Measurements from ENCODE around the gene KPNA6. TPM values are rescaled to one million over a fixed set of nuclear protein-coding genes. Genes with fewer than 3 reads are reported as not detected.
"Not testable (repeated sequence)": the region's sequence is repeated elsewhere in the genome, so short reads cannot be mapped to it uniquely, and the experiment has no call there.

The KPNA6 gene
- total RNA-seq, 1 donor from 2014 or later: 36.3 TPM

DNA sequence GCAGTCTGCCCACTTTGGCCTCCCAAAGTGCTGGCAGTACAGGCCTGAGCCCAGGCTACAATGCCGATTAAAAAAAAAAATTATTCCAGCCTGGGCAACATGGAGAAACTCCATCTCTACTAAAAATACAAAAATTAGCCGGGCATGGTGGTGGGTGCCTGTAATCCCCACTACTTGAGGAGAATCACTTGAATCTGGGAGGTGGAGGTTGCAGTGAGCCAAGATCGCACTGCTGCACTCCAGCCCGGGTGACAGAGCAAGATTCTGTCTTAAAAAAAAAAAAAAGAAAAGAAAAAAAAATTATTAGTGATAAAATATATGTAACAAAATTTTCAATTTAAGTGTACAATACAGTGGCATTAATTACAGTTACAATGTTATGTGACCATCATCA is 35.4 kb downstream of the KPNA6 start:
- DNase-seq: not testable (repeated sequence)

DNA sequence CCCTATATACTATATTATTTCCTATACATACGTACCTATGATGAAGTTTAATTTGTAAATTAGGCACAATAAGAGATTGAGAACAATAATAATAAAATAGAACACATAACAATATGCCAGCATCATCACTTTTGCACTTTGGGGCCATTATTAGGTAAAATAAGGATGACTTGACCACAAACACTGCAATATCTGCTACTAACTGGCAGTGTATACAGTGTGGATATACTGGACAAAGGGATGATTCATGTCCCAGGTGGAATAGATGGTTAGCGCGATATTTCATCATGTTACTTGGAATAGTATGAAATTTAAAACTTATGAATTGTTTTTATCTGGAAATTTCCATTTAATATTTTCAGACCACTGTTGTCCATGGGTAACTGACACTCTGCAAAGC is 36.2 kb downstream of the KPNA6 start:
- DNase-seq: no peak

DNA sequence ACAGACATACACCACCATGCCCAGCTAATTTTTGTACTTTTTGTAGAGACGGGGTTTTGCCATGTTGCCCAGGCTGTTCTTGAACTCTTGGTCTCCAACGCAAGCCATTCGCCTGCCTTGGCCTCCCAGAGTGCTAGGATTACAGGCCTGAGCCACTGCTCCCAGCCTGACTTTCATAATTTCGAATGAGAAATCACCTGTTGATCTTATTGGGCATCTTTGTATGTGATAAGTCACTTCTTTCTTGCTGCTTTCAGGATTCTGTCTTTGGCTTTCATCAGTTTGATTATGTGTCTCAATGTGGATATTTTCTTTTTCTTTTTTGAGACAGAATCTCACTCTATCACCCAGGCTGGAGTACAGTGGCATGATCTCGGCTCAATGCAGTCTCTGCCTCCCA is 39.9 kb downstream of the KPNA6 start:
- DNase-seq: not testable (repeated sequence)

DNA sequence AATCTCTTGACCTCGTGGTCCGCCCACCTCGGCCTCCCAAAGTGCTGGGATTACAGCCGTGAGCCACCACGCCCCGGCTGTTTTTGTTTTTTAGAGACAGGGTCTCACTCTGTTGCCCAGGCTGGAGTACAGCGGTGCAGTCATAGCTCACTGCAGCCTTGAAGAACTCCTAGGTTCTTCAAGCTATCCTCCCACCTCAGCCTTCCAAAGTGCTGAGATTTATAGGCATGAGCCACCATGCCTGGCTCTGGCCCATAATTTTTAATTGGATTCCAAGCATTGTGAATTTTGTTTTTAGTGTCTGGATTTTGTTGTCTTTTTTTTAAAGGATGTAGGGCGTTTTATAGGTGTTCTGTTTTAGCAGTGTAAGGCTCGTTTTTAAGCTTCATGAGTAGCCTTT is 43.0 kb downstream of the KPNA6 start:
- DNase-seq: peak; percentile 12

DNA sequence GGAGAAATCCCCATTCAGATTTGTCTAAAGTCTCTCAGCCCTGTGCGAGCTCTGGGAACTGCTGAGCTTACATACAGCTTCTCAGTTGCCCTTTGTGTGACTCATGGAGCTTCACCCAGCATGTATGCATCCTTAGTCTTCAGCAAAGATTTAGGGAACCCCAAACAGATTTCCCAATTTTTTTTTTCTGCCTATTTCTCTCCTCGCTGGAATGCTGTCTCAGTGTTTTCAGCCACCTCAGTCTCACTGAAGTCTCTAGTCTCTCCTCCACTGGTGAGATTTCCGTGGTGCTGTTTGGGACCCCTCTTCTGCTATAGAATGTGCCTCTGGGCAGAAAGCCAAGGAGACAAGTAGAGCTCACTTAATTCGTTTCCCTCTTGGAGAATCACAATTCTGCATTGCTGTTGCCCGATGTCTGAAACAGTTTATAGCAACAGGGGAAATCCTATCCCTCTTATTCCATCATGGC is 43.5 kb downstream of the KPNA6 start:
- DNase-seq: peak; percentile 94

DNA sequence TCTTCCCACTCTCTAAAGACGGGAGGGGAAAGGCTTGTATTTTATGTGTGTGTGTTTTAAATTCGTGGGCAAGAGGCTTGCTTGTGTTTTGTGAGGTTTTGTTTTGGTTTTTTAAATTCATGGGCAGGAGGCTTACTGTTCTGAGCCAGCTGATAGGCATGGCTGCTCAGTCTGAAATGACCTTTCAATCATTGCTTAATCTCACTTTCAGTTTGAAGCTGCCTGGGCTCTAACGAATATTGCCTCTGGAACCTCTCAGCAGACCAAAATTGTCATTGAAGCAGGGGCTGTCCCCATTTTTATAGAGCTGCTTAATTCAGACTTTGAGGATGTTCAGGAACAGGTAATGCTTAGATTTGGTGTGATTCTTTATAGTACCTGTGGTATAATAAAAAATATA is 51.3 kb downstream of the KPNA6 start:
- DNase-seq: no peak

DNA sequence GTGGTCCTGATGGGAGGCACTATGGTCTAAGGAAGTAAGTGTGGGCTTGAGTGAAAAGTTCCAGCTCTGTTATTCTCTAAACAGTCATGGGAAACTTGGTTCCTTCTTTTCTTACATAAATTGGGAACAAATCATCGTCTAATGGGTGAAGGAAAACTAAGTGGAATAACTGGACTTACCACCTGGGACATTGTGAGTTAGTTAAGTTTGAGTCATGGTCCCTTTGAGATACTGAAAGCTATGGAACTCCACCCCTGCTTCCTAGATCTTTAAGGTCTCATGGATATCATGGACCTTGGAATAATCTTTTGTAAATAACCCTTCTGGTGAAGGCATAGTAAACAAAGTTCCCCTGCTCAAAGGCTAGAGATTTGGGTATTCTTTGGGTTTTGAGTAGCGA is 55.5 kb downstream of the KPNA6 start:
- no peak for DNase-seq

DNA sequence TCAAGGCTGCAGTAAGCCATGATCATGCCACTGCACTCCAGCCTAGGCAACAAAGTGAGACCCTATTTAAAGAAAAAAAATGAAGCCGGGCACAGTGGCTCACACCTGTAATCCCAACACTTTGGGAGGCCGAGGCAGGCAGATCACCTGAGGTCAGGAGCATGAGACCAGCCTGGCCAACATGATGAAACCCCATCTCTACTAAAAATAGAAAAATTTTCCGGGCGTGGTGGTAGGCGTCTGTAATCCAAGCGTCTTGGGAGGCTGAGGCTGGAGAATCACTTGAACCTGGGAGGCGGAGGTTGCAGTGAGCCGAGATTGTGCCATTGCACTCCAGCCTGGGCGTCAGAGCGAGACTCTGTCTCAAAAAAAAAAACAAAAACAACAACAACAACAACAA is 57.8 kb downstream of the KPNA6 start:
- DNase-seq: not testable (repeated sequence)

DNA sequence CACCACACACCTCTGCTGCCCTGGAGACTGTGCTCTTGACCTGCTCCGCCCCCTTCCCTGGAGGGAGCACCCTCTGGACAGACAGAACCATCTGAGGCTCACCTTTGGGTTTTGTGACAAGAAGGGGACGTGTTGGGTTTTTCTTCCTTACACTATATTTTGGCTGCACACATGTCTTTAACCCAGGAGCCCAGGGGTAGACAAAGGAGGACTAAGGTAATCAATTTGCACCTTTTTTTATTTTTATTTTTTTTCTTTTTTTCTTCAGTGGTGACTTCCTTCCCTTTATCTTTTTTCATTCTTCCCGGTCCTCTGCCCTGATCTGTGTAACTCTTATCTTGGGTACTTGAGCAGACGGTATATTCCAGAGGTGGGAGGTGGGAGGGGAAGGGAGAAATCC is 63.1 kb downstream of the KPNA6 start:
- no peak for DNase-seq

DNA sequence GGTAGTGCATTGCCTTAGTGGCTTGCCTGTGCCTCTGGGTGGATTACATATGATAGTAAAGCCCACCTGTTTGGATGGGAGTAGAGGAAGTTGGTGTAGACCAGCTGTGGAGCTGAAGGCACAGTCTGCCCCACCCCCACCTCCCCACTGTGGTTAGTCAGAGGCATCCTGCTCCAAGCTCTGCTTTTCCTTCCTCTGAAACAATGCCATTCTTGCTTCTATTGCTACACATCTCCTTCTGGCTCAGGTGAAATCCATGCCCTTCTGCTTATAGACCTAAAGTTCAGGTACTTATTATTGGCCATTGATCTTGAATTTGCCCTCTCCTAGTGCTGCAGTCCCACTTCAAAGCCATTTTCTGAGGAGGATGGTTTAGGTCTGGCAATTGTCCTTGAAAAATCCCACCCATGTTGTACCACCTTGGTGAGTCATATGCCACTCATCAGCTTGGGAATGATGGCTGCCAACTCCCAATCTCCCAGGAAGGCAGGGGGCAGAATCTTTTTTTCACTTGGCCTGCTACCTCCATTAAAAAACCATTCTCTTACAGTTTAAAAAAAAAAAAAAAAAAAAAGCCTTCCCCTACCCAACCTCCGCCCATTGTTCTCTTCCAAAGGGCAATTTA is 64.9 kb downstream of the KPNA6 start:
- no peak for DNase-seq

DNA sequence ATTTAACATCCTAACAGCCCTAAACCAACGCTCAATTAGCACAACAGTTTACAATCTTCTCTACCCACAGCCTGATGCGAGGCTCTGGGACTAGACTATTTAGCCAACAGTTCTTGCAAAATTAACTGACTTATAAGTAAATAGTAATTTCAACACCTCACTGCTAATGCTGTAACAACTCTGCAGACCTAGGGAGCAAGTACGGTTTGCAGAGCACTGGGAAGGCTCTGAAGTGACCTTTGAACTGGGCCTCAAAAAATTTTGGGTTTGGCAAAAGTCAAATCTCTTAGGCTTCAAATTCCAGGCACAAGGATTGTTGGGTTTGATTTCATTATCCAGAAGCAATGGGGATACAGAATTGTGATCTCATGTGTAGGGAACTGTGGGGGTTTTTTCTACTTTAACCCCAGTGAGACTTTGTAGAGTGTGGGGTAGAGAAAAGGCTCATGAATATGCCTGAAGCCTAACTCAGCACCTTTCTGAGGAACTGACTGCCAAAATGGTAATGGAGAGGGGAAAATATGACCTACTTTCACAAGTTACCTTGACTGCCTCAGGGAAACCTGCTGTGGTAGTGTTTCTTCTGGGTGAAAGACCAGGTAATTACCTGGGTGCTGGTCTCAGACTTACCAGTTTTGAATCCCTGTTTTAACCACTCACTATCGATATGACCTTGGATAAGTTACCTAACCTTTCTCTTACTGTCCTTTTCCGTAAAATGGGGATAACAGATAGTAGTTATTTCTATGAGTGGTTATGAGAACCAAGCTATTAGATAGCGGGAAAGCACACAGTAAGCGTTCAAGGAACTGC is 70.7 kb downstream of the KPNA6 start:
- DNase-seq: no peak

DNA sequence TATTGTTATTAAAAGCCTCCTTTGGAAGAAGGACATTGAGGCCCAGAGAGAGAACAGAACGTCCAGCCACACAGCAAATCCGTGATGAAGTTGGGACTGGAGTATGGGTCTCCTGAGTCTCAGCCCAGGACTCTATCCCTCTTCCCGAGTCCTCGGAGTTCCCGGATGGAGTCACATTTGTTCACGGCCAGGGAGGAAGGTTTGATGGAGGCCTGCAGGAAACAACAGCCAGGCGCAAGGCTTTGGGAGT is 71.3 kb downstream of the KPNA6 start:
- DNase-seq: no peak

DNA sequence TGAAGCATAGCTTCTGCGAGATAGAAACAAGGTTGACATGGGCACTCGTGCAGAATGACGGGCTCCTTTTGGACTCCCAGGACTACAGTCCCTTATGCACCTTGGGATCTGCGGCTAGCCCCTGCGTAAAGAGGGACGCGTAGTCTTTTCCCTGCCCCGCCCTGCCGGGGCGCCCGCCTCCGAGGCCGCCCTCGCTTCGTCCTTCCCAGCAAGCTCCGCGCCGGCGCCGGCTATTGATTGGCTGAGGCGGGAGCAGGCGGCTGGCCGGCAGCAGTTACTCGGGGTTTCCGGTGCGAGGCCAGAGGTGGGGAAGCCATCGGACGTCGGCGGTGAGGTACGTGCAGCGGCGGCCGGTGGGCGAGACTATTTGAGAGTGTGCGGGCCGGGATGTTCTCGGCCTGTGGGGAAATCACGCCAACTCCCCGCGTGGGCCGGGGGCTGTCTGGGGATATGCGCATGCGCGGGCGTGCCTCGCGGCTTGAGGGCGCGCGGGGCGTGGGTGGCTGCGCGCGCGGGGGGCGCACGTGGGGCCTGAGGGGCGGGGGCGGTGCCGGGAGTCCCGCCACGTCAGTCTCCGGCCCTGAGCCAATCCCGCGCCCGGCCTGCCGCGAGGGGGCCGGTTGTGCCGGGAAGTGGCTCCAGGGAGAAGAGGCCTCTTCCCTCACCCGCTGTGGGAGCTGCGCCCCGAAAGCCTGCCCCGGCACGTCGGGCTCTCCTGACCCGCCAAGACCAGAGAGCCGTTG is 71.8 kb downstream of the KPNA6 start, which contains the start of gene TXLNA:
Gene TXLNA (plus strand): TSS at position 233 of the 743 bp plus-strand sequence. CDS start 671 bp downstream, outside the sequence.
- peak; percentile 97 for DNase-seq

DNA sequence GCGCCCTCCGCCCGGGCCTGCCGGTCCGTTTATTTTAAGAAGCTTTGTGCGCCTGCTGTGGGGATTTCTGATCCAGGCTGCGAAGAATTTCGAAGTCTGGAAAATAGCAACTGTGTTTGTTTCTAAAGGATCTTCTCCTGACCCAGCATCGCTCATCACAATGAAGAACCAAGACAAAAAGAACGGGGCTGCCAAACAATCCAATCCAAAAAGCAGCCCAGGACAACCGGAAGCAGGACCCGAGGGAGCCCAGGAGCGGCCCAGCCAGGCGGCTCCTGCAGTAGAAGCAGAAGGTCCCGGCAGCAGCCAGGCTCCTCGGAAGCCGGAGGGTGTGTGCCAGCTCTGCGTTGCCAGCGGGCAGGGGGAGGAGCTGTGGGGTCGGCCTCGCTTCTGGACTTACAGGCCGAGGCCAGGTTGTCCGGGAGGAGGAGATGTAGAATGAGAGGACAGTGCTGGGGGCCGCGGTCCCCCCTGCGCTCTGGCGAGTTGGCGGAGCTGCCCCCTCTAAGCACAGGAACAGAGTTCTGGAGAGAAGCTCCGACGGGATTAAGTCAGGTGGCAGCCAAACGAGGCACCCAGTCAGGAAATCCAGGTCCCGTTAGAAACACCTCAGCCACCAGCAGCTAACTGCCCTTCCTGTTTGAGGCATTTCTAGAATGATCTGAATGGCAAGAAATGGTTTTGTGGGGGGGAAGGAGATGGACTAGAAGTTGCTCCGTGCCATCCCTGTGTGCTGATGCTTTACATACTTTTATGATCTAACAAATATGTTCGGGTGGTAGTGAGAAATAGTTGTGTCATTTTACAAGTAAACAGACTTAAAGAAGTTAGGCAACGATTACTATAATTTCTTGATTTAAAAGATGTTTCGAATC is 72.6 kb downstream of the KPNA6 start:
- DNase-seq: peak; percentile 60

DNA sequence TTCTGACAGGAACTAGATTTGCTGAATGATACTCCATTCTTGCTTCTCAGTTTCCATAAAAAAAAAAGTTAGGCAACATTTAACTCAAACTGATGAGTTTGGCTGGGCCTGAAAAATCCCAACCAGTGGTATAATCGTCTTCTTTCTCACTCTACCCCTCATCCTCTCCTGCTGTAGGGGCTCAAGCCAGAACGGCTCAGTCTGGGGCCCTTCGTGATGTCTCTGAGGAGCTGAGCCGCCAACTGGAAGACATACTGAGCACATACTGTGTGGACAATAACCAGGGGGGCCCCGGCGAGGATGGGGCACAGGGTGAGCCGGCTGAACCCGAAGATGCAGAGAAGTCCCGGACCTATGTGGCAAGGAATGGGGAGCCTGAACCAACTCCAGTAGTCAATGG is 73.2 kb downstream of the KPNA6 start:
- no peak for DNase-seq

DNA sequence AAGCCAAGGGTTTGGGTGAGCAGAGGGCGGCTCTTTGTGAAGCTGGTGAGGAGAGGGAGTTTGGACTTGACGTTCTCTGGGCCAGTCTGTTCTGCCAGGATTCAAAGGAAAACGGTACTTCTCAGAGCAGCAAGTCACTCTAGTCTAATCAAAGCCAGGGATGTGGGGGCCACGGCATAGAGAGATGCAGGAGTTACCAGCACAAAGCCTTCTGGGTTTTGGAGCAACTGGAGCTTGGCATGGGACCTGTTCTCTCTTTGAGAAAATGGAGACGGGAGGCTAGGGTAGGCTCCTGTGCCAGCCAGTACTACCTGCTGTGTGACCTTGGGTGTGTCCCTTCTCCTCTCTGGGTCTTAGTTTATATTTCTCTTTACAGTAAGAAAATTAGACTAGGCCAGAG is 73.7 kb downstream of the KPNA6 start:
- DNase-seq: no peak

DNA sequence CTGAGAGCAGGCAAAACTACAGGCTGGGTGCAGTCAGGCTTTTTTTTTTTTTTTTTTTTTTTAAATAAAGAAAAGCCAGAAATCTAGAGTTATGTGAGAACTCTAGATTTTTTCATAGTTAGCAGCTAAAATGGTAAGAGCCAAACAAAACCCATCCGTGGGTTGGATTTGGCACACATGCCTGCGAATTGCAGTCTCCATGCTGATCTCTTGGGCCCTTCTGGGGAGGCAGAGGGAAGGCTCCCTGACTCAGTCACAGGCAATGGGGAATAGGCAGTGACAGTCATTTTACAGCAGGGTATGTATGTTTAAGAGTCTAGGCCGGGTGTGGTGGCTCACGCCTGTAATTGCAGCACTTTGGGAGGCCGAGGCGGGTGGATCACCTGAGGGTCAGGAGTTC is 74.2 kb downstream of the KPNA6 start:
- no peak for DNase-seq

DNA sequence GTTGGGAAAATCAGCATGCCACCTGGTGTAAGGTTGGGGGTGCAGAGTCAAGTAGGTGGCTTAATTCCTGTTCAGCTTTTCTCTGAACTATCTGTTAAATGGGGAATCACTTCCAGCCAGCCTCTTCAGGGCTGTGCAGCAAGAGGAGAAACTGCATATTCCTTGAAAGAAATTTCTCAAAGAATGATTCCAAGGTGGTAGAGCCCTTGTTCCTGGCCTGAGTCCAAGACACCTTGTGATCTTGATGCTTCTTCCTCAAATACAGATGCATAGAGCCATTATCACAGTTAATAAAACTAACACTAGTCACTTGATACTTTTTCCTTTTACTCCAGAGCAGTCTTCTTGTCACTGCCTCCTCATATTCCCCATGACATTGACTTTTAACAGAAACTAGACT is 76.8 kb downstream of the KPNA6 start:
- no peak for DNase-seq

DNA sequence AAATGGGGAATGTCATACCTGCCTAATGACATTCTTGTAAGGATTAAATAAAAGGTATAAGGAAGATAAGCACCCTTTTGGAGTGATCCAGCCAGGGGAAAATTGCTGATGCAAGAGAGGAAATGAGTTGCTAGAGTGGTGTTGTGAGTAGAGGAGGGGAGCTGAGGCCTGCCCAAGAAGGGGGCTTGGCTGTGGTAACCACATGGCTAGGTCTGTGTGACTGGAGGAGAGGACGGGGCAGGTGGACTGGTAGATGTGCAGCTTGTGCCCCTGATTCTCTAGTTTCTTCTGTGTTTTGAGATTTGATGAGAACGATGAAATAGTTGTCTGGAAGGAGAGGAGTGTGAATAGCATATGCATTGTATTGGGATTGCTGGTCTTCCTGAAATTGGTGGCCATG is 78.2 kb downstream of the KPNA6 start:
- no peak for DNase-seq

DNA sequence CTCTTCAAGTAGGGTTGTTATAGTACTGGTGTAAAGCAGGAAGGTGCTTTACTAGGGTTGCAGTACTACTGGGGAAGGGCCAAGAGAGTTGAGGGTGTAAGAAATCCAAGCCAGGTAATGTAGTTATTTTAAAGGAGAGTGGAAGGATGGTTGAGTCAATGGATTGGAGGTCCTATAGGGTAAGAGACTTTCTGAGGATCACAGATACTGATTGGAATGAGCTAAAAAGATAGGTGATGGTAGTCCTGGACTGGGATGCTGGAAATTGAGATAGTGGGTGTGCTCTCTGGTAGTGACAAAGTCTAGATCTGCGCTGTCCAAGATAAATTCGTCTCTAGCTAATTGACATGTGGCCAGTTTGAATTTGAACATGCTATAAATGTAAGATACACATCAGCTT is 78.6 kb downstream of the KPNA6 start:
- no peak for DNase-seq

DNA sequence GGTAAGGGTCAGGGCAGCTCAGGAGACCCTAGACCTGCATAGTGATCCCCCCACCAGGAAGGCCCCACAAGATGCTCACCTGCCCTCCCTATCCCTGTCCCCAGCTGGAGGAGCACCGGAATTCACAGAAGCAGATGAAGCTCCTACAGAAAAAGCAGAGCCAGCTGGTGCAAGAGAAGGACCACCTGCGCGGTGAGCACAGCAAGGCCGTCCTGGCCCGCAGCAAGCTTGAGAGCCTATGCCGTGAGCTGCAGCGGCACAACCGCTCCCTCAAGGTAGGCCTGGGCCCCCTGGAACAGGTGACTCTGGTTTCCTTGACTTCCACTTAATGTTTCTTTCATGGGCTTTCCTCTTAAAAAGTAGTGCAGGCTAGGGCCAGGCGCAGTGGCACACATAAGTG is 80.0 kb downstream of the KPNA6 start:
- no peak for DNase-seq

DNA sequence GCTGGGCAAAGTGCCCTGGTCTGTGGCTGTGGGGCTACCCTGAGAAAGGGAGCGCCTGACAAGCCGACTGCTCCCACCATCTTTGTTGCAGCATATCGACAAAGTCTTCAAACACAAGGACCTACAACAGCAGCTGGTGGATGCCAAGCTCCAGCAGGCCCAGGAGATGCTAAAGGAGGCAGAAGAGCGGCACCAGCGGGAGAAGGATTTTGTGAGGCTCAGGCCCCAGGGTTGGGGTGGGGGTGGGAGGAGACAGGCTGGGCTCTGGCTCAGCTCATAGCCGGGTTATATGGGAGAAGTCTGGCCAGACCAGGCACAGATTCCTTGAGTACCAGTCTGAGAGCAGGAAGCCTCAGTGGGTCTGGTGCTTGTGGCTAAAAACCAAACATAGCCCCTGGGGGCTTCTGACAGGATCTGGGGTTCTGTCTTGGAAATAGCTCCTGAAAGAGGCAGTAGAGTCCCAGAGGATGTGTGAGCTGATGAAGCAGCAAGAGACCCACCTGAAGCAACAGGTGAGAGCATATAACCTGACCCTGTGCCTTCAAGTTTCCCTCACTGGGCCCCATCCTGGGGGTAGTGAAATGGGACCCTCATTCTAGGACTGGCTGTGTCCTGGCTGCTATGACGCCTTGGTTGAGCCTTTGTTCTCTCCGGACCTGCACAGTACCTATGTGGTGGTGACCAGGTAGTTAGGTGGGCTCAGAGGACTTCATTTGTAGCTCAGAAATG is 84.5 kb downstream of the KPNA6 start:
- DNase-seq: no peak

Data from tongue (tissue), 2 donors.